Endometrial microvascular endothelial cells (primary cell): ENCODE measurements around the gene TIMM50. TPM values are rescaled to one million over a fixed set of nuclear protein-coding genes. Genes with fewer than 3 reads are reported as not detected.
"Not testable (repeated sequence)": the region's sequence is repeated elsewhere in the genome, so short reads cannot be mapped to it uniquely, and the experiment has no call there.

Source experiments
- in situ Hi-C: cut with HindIII; loops from 2 replicates; pipeline ENCODE4 v1.10.0; 2017; ENCODE audit warnings: low sequenced_read_pairs, low pct_unique_long_range_greater_than_20kb; ENCODE audit errors: inconsistent ontology term
- total RNA-seq: library from RNA; depleted of rRNA; stranded (reverse); fragments of >200 nt; gene quantifications from one replicate; pipeline ENCODE4 v1.2.3, GENCODE V29; 2015; ENCODE audit errors: inconsistent ontology term

TIMM50 gene
- total RNA-seq: 102 TPM

DNA sequence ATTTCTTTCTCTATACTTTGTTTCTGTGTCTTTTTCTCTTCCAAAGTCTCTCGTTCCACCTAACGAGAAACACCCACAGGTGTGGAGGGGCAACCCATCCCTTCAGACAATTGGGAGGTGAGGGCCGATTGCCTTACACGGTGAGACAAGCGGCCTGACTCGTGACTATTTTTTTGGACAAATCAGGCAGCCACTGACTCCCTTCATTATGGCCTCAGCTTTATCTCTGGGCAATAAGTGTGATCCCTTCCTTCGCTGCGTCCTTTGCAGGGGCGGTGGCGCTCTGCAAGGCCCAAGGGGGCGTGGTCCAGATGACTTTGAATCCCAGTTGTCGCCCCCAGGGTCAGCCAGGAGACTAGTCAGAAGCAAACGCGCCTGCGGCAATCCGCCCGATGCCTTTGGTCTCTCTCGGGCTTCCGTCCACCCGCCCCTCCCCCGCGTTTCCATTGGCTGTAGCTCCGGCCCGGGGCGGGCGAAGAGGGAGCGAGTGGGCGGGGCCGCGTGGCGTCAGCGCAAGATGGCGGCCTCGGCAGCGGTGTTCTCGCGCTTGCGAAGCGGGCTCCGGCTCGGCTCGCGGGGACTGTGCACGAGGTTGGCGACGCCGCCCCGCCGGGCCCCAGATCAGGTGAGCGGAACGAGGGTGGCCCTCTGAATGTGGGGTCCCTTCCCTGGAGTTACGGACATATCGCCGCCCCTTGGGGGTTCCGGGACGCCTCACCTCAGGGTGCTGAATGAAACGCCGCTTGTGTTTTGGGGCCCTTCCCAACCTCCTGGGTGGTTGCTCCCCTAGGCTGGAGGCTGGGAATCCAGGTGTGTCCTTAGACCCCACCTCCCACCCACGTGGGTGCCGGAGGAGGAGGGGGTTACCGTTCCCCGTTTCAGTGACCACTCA lies at the start of gene TIMM50:
Gene TIMM50, plus strand, starts transcription at position 502 of the 892 bp plus-strand sequence. Its CDS starts 16 bp downstream, at position 518.
- in situ Hi-C loops: no loop called here

DNA sequence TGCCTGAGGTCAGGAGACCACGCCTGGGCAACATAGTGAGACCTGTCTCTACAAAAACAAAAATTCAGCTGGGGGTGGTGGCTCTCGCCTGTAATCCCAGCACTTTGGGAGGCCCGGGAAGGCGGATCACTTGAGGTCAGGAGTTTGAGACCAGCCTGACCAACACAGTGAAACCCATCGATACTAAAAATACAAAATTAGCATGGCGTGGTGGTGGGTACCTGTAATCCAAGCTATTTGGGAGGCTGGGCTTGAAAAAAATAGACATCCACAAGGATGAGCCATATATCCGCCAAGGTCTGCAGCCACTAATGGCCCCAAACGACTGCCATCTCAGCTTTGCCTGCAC lies 48.0 kb upstream of the TIMM50 start:
- in situ Hi-C loops: no loop called here

- in situ Hi-C loops: no loop called here
Observed at GRCh38 chr19:39433480-39434079, 47.1 kb upstream of the TIMM50 start.

DNA sequence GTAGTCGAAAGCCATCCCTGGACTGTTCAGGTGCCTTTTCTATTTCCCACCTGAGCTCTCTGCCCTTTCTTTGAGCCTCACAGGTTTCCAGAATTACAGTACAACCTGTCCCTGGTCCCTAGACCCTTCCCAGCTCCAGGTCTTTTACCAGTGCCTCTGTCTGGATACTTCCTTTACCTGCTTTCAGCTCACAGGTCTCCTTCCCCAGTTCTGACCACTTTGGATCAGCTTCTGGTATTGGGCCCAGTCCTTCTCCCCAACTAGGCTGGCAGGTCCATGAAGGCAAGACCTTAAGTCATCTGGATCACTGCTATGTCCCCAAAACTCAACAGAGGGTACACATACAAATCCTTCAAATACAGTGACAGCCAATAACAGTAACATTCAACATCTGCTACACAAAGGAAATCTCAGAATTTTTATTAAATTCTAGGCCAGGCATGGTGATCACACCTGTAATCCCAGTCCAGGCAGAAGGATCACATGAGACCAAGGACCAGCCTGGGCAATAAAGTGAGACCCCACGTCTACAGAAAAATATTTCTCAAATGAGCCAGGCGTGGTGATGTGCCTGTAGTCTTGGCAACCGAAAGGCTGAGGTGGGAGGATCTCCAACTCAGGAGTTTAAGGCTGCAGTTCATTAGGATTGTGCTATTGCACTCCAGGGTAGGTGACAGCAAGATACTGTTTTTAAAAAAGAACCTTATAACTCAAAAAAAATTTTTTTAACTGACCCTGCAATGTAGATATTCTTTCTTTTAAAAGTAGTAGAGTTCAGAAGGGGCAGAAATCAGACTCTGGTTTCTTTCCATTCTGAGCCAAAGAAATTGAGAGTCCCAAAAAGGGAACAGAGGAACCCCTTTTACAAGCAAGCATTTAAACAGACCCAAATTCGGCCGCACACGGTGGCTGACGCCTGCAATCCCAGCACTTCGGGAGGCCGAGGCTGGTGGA lies 46.2 kb upstream of the TIMM50 start:
- in situ Hi-C loops: no loop called here

DNA sequence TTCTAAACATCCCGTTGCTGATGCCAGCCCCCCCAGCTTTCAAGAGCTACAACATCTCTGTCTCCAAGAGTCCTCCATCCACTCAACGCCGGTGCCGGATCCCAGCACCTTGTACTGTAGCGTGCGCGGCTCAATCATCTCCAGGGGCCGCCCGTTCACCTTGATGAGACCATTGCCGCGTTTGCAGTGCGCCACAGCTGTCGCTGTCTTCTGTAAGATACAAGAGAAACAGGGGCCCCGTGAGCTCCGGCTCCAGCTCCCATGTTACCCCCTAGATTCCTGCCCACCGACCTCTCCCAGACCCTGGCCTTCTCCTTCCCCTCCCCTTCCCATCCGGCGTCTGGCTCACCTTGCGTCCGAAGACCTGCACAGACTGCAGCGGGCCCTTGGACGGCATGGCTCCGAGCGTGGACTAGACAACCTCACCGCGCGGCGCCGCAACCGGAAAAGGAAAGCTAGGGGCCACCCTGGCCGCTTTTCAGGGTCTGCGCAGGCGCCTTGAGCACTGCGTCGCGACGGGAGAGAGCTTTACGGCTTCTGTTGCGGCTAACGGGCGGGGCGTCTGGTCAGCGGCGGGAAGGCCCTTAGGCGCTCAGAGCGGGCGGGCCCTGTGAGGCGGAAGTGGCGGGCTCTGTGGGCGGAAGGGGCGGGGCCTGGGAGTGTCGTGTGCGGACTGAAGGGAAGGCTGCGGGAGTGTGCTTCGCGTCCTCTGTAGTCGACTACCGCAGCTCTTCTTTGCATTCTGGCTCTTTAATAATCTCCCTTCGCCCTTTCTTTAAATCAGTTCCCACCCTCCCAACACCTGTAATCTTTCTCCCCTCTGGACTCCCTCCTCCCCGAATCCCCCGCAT lies 44.9 kb upstream of the TIMM50 start, which contains the start of gene RPS16:
Gene RPS16, minus strand, starts transcription at position 451 of the 851 bp plus-strand sequence. Its CDS starts 54 bp downstream, at position 397.
- in situ Hi-C loops: no loop called here

DNA sequence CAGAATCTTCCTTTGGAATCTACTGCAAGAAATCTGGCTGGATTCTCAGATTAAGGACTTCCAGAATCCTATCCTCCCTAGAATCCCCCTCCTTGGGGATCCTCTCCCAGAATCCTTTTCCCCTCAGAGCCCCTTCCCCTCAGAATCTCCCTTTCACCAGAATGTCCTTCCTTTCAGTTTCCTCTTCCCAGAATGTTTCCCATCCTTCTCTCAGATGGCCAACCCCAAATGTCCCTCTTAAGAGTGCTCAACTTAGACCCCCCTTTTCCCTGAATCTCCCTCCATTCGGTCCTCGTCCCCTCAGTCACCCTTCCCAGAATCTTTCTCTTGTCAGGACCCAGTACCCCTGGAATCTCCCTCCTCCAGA lies 44.3 kb upstream of the TIMM50 start:
- in situ Hi-C loops: no loop called here

DNA sequence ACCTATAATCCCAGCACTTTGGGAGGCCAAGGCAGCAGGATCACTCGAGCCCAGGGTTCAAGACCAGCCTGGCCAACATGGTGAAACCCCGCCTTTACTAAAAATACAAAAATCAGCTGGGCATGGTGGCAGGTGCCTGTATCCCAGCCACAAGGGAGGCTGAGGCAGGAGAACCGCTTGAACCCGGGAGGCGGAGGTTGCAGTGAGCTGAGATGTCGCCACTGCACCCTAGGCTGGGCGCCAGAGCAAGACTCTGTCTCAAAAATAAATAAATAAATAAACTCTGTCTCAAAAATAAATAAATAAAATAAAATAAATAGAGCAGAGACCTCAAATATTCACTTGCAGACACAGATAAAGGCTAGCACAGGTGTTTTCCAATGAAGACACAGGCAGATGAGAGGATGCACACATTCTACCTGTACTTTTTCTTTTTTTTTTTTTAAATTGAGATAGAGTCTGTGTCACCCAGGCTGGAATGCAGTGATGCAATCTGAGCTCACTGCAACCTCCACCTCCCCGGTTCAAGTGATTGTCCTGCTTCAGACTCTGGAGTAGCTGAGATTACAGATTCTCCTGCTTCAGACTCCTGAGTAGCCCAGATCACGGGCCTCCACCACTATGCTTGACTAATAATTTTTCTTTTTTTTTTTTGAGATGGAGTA lies 42.2 kb upstream of the TIMM50 start:
- in situ Hi-C loops: no loop called here

DNA sequence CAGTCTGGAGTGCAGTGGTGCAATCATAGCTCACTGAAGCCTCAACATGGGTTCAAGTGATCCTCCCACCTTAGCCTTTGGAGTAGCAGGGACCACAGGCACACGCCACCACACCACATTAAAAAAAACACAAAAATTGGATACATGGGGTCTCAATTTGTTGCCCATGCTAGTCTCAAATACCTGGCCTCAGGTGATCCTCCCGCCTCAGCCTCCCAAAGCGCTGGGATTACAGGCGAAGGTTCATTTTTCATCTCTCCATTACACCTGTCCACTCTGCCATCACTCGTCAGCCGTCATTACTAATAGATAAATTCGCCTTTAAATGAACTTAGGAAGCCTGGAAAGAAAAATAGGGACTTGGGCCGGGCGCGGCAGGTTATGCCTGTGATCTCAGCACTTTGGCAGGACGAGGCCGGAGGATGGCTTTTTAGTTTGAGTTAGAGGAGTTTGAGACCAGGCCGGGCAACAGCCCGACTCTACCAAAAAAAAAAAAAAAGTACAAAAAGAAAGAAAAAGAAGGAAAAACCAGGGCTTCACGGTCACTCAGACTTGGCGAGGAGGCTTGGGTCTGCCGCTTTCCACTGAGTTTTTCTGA lies 35.9 kb upstream of the TIMM50 start:
- in situ Hi-C loops: no loop called here

GRCh38 chr19:39445196-39446111 lies 35.2 kb upstream of the TIMM50 start, which contains the start of gene SUPT5H:
Gene SUPT5H, plus strand, starts transcription at chr19:39445582. Its CDS starts 309 bp downstream, at chr19:39445891.
- in situ Hi-C loops: no loop called here

- in situ Hi-C loops: no loop called here
Observed at GRCh38 chr19:39446365-39447084, 34.1 kb upstream of the TIMM50 start.

GRCh38 chr19:39448271-39448670 lies 32.4 kb upstream of the TIMM50 start:
- in situ Hi-C loops: no loop called here

GRCh38 chr19:39449116-39449797 lies 31.4 kb upstream of the TIMM50 start:
- in situ Hi-C loops: no loop called here

GRCh38 chr19:39451257-39451656 lies 29.4 kb upstream of the TIMM50 start:
- in situ Hi-C loops: not testable (repeated sequence)

- in situ Hi-C loops: no loop called here
Observed at GRCh38 chr19:39463403-39463802, 17.2 kb upstream of the TIMM50 start.

DNA sequence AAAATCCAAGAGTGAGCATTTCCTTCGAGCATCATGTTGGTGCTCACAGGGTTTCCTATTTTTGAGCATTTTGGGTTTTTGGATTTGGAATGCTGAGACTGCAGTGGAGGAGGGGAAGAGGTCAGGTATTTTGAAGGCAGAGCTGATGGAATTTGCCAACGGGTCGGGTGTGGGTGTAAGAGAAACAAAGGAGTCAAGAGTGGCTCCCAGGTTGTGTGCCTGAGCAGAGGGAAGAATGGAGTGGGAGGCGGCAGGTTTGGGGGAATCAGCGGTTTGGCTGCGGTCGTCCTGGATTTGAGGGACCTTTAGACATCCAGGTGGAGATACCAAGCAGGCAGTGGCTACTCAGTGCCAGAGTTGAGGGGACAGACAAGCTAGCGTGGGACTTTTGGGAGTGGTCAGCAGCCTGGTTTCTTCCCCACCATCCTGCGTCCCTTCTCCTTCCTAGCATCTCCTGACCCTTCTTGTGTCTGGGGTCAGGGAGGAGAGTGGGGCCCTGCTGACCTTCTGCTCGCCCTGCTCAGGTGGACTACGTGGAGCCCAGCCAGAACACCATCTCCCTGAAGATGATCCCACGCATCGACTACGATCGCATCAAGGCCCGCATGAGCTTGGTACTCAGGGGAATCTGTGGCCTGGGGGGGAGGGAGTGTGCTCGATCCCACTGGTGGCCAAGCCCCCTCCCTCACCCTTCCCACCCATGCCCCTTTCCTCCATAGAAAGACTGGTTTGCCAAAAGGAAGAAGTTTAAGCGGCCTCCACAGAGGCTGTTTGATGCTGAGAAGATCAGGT lies 14.5 kb upstream of the TIMM50 start:
- in situ Hi-C loops: no loop called here
